Mesenchymal stem cell (in vitro differentiated cells and primary cell): Measurements from ENCODE around the gene FMOD.
A peak's percentile ranks its signal among the peaks of the same experiment; 100 is the strongest.

Source experiments
- DNase-seq: peaks from one replicate; pipeline ENCODE4 v3.0.0-alpha.2; 2013
- H2AFZ ChIP-seq: one replicate; pipeline ENCODE4 v1.6.1; 2013; ENCODE audit warnings: low read depth, mild to moderate bottlenecking, control low read depth, inconsistent platforms, low read length, moderate library complexity
- H2AK5ac ChIP-seq: 2 replicates; pipeline ENCODE4 v1.6.1; 2013; ENCODE audit warnings: low read length, moderate library complexity, mild to moderate bottlenecking, inconsistent platforms; ENCODE audit not compliant: severe bottlenecking
- H2BK120ac ChIP-seq: one replicate; pipeline ENCODE4 v1.6.1; 2013; ENCODE audit warnings: low read depth, mild to moderate bottlenecking, inconsistent platforms, low read length, moderate library complexity
- H2BK12ac ChIP-seq, 2 experiments: one replicate each; pipeline ENCODE4 v1.6.1; 2013; ENCODE audit warnings: inconsistent platforms in 2 of 2, low read length in 2 of 2, mild to moderate bottlenecking in 2 of 2, moderate library complexity in 2 of 2, control low read depth in 1 of 2
- H2BK15ac ChIP-seq: one replicate; pipeline ENCODE4 v1.6.1; 2013; ENCODE audit warnings: mild to moderate bottlenecking, low read depth, inconsistent platforms; ENCODE audit not compliant: poor library complexity, severe bottlenecking
- H2BK5ac ChIP-seq: 2 replicates; pipeline ENCODE4 v1.6.1; 2013; ENCODE audit warnings: low read depth, mild to moderate bottlenecking, low read length, control low read depth, inconsistent platforms; ENCODE audit not compliant: poor library complexity, severe bottlenecking
- H3K14ac ChIP-seq, 2 experiments: one replicate each; pipeline ENCODE4 v1.6.1; 2013; ENCODE audit warnings: inconsistent platforms in 2 of 2, low read length in 2 of 2, control low read depth in 1 of 2, mild to moderate bottlenecking in 1 of 2, moderate library complexity in 1 of 2
- H3K18ac ChIP-seq, 2 experiments: one replicate each; pipeline ENCODE4 v1.6.1; 2013; ENCODE audit warnings: inconsistent platforms in 2 of 2, low read length in 2 of 2, control low read depth in 1 of 2, low read depth in 1 of 2, mild to moderate bottlenecking in 1 of 2
- H3K23ac ChIP-seq, 2 experiments: one replicate each; pipeline ENCODE4 v1.6.1; 2013; ENCODE audit warnings: inconsistent platforms in 2 of 2, low read length in 2 of 2, mild to moderate bottlenecking in 2 of 2, moderate library complexity in 2 of 2, control low read depth in 1 of 2
- H3K27ac ChIP-seq: 2 replicates; pipeline ENCODE4 v1.5.1; 2013; ENCODE audit warnings: mild to moderate bottlenecking, moderate library complexity, low read length, control low read depth, inconsistent platforms; ENCODE audit not compliant: poor library complexity, severe bottlenecking
- H3K27me3 ChIP-seq, 2 experiments: 2 replicates each; pipeline versions ENCODE4 v1.6.1 to v1.7.0; 2013; ENCODE audit warnings: low read length in 2 of 2, mild to moderate bottlenecking in 2 of 2, moderate library complexity in 2 of 2, control low read depth in 1 of 2, inconsistent platforms in 1 of 2; ENCODE audit not compliant: control insufficient read depth in 1 of 2, insufficient read depth in 1 of 2
- H3K36me3 ChIP-seq, 2 experiments: 2 replicates each; pipeline versions ENCODE4 v1.6.1 to v1.7.0; 2013; ENCODE audit warnings: low read length in 2 of 2, control low read depth in 1 of 2, inconsistent platforms in 1 of 2, low read depth in 1 of 2, mild to moderate bottlenecking in 1 of 2; ENCODE audit not compliant: insufficient read depth in 2 of 2, control insufficient read depth in 1 of 2
- H3K4ac ChIP-seq, 2 experiments: one replicate each; pipeline ENCODE4 v1.6.1; 2013; ENCODE audit warnings: inconsistent platforms in 2 of 2, low read length in 2 of 2, mild to moderate bottlenecking in 2 of 2, moderate library complexity in 2 of 2, control low read depth in 1 of 2, low read depth in 1 of 2
- H3K4me1 ChIP-seq: 2 replicates; pipeline ENCODE4 v1.6.1; 2013; ENCODE audit warnings: low read depth, low read length, control low read depth; ENCODE audit not compliant: control insufficient read depth, insufficient read depth
- H3K4me2 ChIP-seq: 2 replicates; pipeline ENCODE4 v1.6.1; 2013; ENCODE audit warnings: low read length, mild to moderate bottlenecking, inconsistent platforms; ENCODE audit not compliant: poor library complexity, severe bottlenecking
- H3K4me3 ChIP-seq, 2 experiments: 2 replicates each; pipeline versions ENCODE4 v1.5.1 to v1.7.0; 2013; ENCODE audit warnings: low read length in 2 of 2, mild to moderate bottlenecking in 2 of 2, control low read depth in 1 of 2, low read depth in 1 of 2; ENCODE audit not compliant: insufficient read depth in 1 of 2
- H3K79me1 ChIP-seq: replicated peaks from 2 replicates; pipeline ENCODE4 v1.6.1; 2013; ENCODE audit warnings: mild to moderate bottlenecking, control low read depth, low read length, inconsistent platforms; ENCODE audit not compliant: poor library complexity, severe bottlenecking
- H3K9ac ChIP-seq: 2 replicates; pipeline ENCODE4 v1.7.0; 2013; ENCODE audit warnings: mild to moderate bottlenecking, low read length, moderate library complexity
- H3K9me3 ChIP-seq: 2 replicates; pipeline ENCODE4 v1.7.0; 2013; ENCODE audit warnings: mild to moderate bottlenecking, low read length; ENCODE audit not compliant: control insufficient read depth
- H4K8ac ChIP-seq: one replicate; pipeline ENCODE4 v1.6.1; 2013; ENCODE audit warnings: inconsistent platforms, mild to moderate bottlenecking, low read length, moderate library complexity
- H4K91ac ChIP-seq: one replicate; pipeline ENCODE4 v1.6.1; 2013; ENCODE audit warnings: mild to moderate bottlenecking, low read length, inconsistent platforms
- WGBS: methylation state at CpG from one replicate; pipeline ENCODE4 v1.1.7; 2013; ENCODE audit warnings: mixed read lengths; 5-methylcytosine and 5-hydroxymethylcytosine counted together

FMOD gene

GRCh38 chr1:203353486-203353885 lies 2.6 kb upstream of the FMOD start:
- peak overlapping the region in 1 of 2 experiments; percentile 77 for H3K23ac ChIP-seq
- no peak overlapping the region for H3K4me2 ChIP-seq
- no peak overlapping the region for H3K9ac ChIP-seq
- H3K14ac ChIP-seq: no peak overlapping the region
- no peak overlapping the region for H2AK5ac ChIP-seq
- H3K79me1 ChIP-seq: no peaks in the 10 kb centered on the region
- H2AFZ ChIP-seq: no peak overlapping the region
- H3K27ac ChIP-seq: no peak overlapping the region
- no peaks in the 10 kb centered on the region for H3K4me1 ChIP-seq
- H2BK15ac ChIP-seq: no peak overlapping the region
- no peak overlapping the region for H2BK5ac ChIP-seq
- H3K18ac ChIP-seq: no peak overlapping the region
- H3K27me3 ChIP-seq: peaks cover 4 to 70% of the 10 kb centered on the region in 2 experiments
- H3K4me3 ChIP-seq: peak overlapping the region in 1 of 2 experiments; percentile 0
- no peak overlapping the region for H2BK120ac ChIP-seq
- H3K9me3 ChIP-seq: no peaks in the 10 kb centered on the region
- 83% methylated on average over 7 of the region's 8 CpGs for WGBS
- no peak for DNase-seq
- H2BK12ac ChIP-seq: peak overlapping the region; percentile 6 to 67
- no peak overlapping the region for H4K8ac ChIP-seq
- H4K91ac ChIP-seq: no peak overlapping the region
- peaks cover 0 to 6% of the 10 kb centered on the region in 2 experiments for H3K36me3 ChIP-seq
- peak overlapping the region in 1 of 2 experiments; percentile 69 for H3K4ac ChIP-seq

- Histone ChIP-seq H3K4me3 (peak overlapping the region in 1 of 2 experiments; percentile 77), H2BK5ac (no peak overlapping the region), H3K27ac (no peak overlapping the region), H2BK120ac (no peak overlapping the region), H3K14ac (peak overlapping the region in 1 of 2 experiments; percentile 58), H3K4ac (no peak overlapping the region), H4K91ac (no peak overlapping the region), H3K9me3 (no peaks in the 10 kb centered on the region), H3K18ac (no peak overlapping the region), H2BK15ac (no peak overlapping the region), H4K8ac (no peak overlapping the region), H3K36me3 (peaks cover 0 to 24% of the 10 kb centered on the region in 2 experiments), H3K79me1 (no peaks in the 10 kb centered on the region), H3K9ac (peak overlapping the region; percentile 82), H3K4me2 (no peak overlapping the region), H3K27me3 (peaks cover 0 to 84% of the 10 kb centered on the region in 2 experiments), H2AFZ (no peak overlapping the region), H2AK5ac (no peak overlapping the region), H3K23ac (no peak overlapping the region), H2BK12ac (no peak overlapping the region), H3K4me1 (no peaks in the 10 kb centered on the region)
- 82% methylated on average over 4 of the region's 4 CpGs for WGBS
- no peak for DNase-seq
Measured at GRCh38 chr1:203349773-203350524, 973 bp downstream of the FMOD start.

- Histone ChIP-seq H3K27ac (no peak overlapping the region), H2BK120ac (no peak overlapping the region), H3K4me2 (no peak overlapping the region), H3K18ac (no peak overlapping the region), H4K91ac (no peak overlapping the region), H4K8ac (no peak overlapping the region), H3K36me3 (peaks cover 0 to 24% of the 10 kb centered on the region in 2 experiments), H3K4ac (no peak overlapping the region), H2BK12ac (no peak overlapping the region), H3K14ac (no peak overlapping the region), H3K79me1 (no peaks in the 10 kb centered on the region), H2AK5ac (no peak overlapping the region), H2BK5ac (no peak overlapping the region), H2AFZ (no peak overlapping the region), H3K4me1 (no peaks in the 10 kb centered on the region), H3K4me3 (no peak overlapping the region), H3K27me3 (peaks cover 0 to 85% of the 10 kb centered on the region in 2 experiments), H3K9ac (no peak overlapping the region), H3K23ac (no peak overlapping the region), H3K9me3 (no peaks in the 10 kb centered on the region), H2BK15ac (no peak overlapping the region)
- WGBS: 100% methylated on average over 1 of the region's 1 CpG
- DNase-seq: no peak
Measured at GRCh38 chr1:203349166-203349565, 1.8 kb downstream of the FMOD start.

GRCh38 chr1:203346769-203347102 lies 4.2 kb downstream of the FMOD start:
- no peak overlapping the region for H3K9ac ChIP-seq
- no peak overlapping the region for H3K23ac ChIP-seq
- no peaks in the 10 kb centered on the region for H3K9me3 ChIP-seq
- no peak overlapping the region for H3K4me2 ChIP-seq
- 78% methylated on average over 3 of the region's 3 CpGs for WGBS
- no peak overlapping the region for H2BK120ac ChIP-seq
- H2BK12ac ChIP-seq: no peak overlapping the region
- peaks cover 0 to 28% of the 10 kb centered on the region in 2 experiments for H3K36me3 ChIP-seq
- H3K4me1 ChIP-seq: peaks cover 2% of the 10 kb centered on the region
- DNase-seq: no peak
- no peak overlapping the region for H2BK5ac ChIP-seq
- no peak overlapping the region for H4K8ac ChIP-seq
- no peak overlapping the region for H3K14ac ChIP-seq
- no peak overlapping the region for H3K27ac ChIP-seq
- no peak overlapping the region for H3K18ac ChIP-seq
- peaks cover 0 to 97% of the 10 kb centered on the region in 2 experiments for H3K27me3 ChIP-seq
- H4K91ac ChIP-seq: no peak overlapping the region
- no peak overlapping the region for H2AFZ ChIP-seq
- no peak overlapping the region for H2AK5ac ChIP-seq
- no peak overlapping the region for H3K4me3 ChIP-seq
- H2BK15ac ChIP-seq: no peak overlapping the region
- no peak overlapping the region for H3K4ac ChIP-seq
- H3K79me1 ChIP-seq: no peaks in the 10 kb centered on the region
